Endodermal cell (in vitro differentiated cells): ENCODE measurements around the gene PRRX1. TPM values are rescaled to one million over a fixed set of nuclear protein-coding genes. Genes with fewer than 3 reads are reported as not detected.

ENCODE experiments used
- DNase-seq: peaks from one replicate; pipeline ENCODE4 v3.0.0-alpha.2; 2017
- H3K27ac ChIP-seq: 2 replicates; pipeline ENCODE4 v1.5.1; 2013; ENCODE audit warnings: mild to moderate bottlenecking, low read depth, low read length, moderate library complexity
- H3K27me3 ChIP-seq: 2 replicates; pipeline ENCODE4 v1.6.1; 2013; ENCODE audit warnings: mild to moderate bottlenecking, low read length, moderate library complexity; ENCODE audit not compliant: insufficient read depth, control insufficient read depth, poor library complexity, severe bottlenecking
- H3K36me3 ChIP-seq: 2 replicates; pipeline ENCODE4 v1.7.0; 2013; ENCODE audit warnings: mild to moderate bottlenecking, low read length, moderate library complexity; ENCODE audit not compliant: control insufficient read depth, insufficient read depth
- H3K4me1 ChIP-seq: one replicate; pipeline ENCODE4 v1.7.0; 2013; ENCODE audit warnings: low read length; ENCODE audit not compliant: control insufficient read depth, insufficient read depth
- H3K4me3 ChIP-seq: 2 replicates; pipeline ENCODE4 v1.5.1; 2013; ENCODE audit warnings: mild to moderate bottlenecking, low read length, moderate library complexity
- H3K9ac ChIP-seq: 2 replicates; pipeline ENCODE4 v1.6.1; 2013; ENCODE audit warnings: mild to moderate bottlenecking, low read length, moderate library complexity; ENCODE audit not compliant: poor library complexity, severe bottlenecking; ENCODE audit errors: extremely low read depth
- H3K9me3 ChIP-seq: 2 replicates; pipeline ENCODE4 v1.6.1; 2013; ENCODE audit warnings: mild to moderate bottlenecking, low read length, moderate library complexity; ENCODE audit not compliant: control insufficient read depth
- H3K27ac Mint-ChIP-seq: 2 replicates; pipeline ENCODE4 v1.8.0; 2020; ENCODE audit warnings: mixed read lengths
- H3K27me3 Mint-ChIP-seq: 2 replicates; pipeline ENCODE4 v1.8.0; 2021; ENCODE audit warnings: mild to moderate bottlenecking, mixed read lengths; ENCODE audit not compliant: insufficient read depth
- H3K36me3 Mint-ChIP-seq: 2 replicates; pipeline ENCODE4 v1.8.0; 2020; ENCODE audit warnings: low read depth, mixed read lengths
- H3K4me1 Mint-ChIP-seq: 2 replicates; pipeline ENCODE4 v1.8.0; 2020; ENCODE audit warnings: mixed read lengths
- H3K4me3 Mint-ChIP-seq: 2 replicates; pipeline ENCODE4 v1.8.0; 2020; ENCODE audit warnings: mild to moderate bottlenecking, moderate library complexity, mixed read lengths
- H3K9me3 Mint-ChIP-seq: 2 replicates; pipeline ENCODE4 v1.8.0; 2020; ENCODE audit warnings: mild to moderate bottlenecking, mixed read lengths
- CTCF ChIP-seq: fragments of 200-600 bp; sonication (generic); conservative IDR thresholded peaks from 2 replicates; pipeline ENCODE4 v1.5.0; 2021; ENCODE audit warnings: antibody characterized with exemption, mild to moderate bottlenecking
- WGBS, 2 experiments: methylation state at CpG; one replicate each; pipeline versions ENCODE4 v1.1.5 to v1.1.7; 2013; ENCODE audit warnings: missing lambda C conversion rate in 2 of 2, mixed read lengths in 1 of 2; ENCODE audit not compliant: insufficient coverage in 1 of 2, insufficient read length in 1 of 2; 5-methylcytosine and 5-hydroxymethylcytosine counted together
- total RNA-seq, 2 donors: library from RNA; stranded (reverse); fragmentation: NEBNext Ultra II Directional in 1 of 2; extraction: Animal tissue kit (Norgen Biotek cat#: 25700) in 1 of 2; gene quantifications; 2 replicates in 1 of 2; 3 replicates in 1 of 2; pipeline ENCODE4 v1.2.1, GENCODE V29; 2021

The PRRX1 gene
- total RNA-seq, 2 donors from 2014 or later = not detected

- no peak overlapping the region for H3K9ac ChIP-seq
- H3K36me3 ChIP-seq = no peaks in the 10 kb centered on the region
- DNase-seq = no peak
- Mint-ChIP-seq H3K4me3 (no peak overlapping the region), H3K27ac (no peak overlapping the region), H3K4me1 (no peaks in the 10 kb centered on the region), H3K27me3 (peaks cover 19% of the 10 kb centered on the region), H3K36me3 (no peaks in the 10 kb centered on the region), H3K9me3 (no peaks in the 10 kb centered on the region)
- no peak overlapping the region for H3K4me3 ChIP-seq
- no peaks in the 10 kb centered on the region for H3K9me3 ChIP-seq
- no peaks in the 10 kb centered on the region for H3K4me1 ChIP-seq
- peaks cover 21% of the 10 kb centered on the region for H3K27me3 ChIP-seq
- H3K27ac ChIP-seq = no peak overlapping the region
- TF ChIP-seq CTCF = no peak
Measured at GRCh38 chr1:170676628-170677027, 12.7 kb downstream of the PRRX1 start.

- H3K4me3 Mint-ChIP-seq = no peak overlapping the region
- WGBS, 2 experiments = 92 to 100% methylated on average over 2 to 3 of the region's 3 CpGs
- Histone ChIP-seq H3K4me1 (no peaks in the 10 kb centered on the region), H3K9me3 (no peaks in the 10 kb centered on the region), H3K27me3 (peaks cover 9% of the 10 kb centered on the region), H3K4me3 (no peak overlapping the region), H3K36me3 (no peaks in the 10 kb centered on the region), H3K9ac (no peak overlapping the region), H3K27ac (no peak overlapping the region)
- TF ChIP-seq CTCF = no peak
- DNase-seq = no peak
- H3K9me3 Mint-ChIP-seq = no peaks in the 10 kb centered on the region
- H3K4me1 Mint-ChIP-seq = no peaks in the 10 kb centered on the region
- no peak overlapping the region for H3K27ac Mint-ChIP-seq
- no peaks in the 10 kb centered on the region for H3K36me3 Mint-ChIP-seq
- H3K27me3 Mint-ChIP-seq = peaks cover 7% of the 10 kb centered on the region
Measured at GRCh38 chr1:170678027-170678600, 14.2 kb downstream of the PRRX1 start.

GRCh38 chr1:170680428-170680827, 16.5 kb downstream of the PRRX1 start:
- H3K9me3 ChIP-seq = no peaks in the 10 kb centered on the region
- no peak for TF ChIP-seq CTCF
- Mint-ChIP-seq H3K27ac (no peak overlapping the region), H3K27me3 (no peaks in the 10 kb centered on the region), H3K4me3 (no peak overlapping the region), H3K4me1 (no peaks in the 10 kb centered on the region), H3K36me3 (no peaks in the 10 kb centered on the region), H3K9me3 (no peaks in the 10 kb centered on the region)
- no peak overlapping the region for H3K4me3 ChIP-seq
- no peak overlapping the region for H3K27ac ChIP-seq
- H3K9ac ChIP-seq = no peak overlapping the region
- H3K27me3 ChIP-seq = no peaks in the 10 kb centered on the region
- H3K36me3 ChIP-seq = no peaks in the 10 kb centered on the region
- no peak for DNase-seq
- 80 to 100% methylated on average over 2 to 3 of the region's 3 CpGs for WGBS, 2 experiments
- no peaks in the 10 kb centered on the region for H3K4me1 ChIP-seq
